HG03280 (cell line): ENCODE measurements around the gene MTPN.

Source experiments
- ATAC-seq: cut with Tn5 transposase; IDR thresholded peaks from one replicate; pipeline ENCODE4 v1.9.1; 2021; ENCODE audit warnings: mild to moderate bottlenecking, moderate library complexity; ENCODE audit not compliant: unreplicated experiment

MTPN gene

DNA sequence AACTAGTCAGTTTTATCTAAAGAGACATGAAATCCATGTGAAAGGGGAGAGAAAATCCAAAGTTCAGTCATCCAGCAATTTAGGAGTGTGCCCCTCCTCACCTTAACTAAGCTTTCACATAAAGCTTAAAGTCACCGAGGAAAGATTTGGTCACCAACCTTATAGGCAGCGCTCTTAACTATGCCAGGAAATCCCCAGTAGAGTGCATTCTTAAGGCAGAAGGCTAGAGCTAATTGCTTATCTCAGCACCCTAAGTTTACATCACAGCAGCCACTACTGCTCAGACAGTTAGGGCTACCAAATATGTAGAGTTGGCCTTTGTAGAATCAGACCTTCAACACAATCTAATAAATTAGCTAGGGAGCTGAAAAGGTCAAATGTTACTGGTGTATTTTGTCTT is 47.9 kb downstream of the MTPN start:
- no peak for ATAC-seq

DNA sequence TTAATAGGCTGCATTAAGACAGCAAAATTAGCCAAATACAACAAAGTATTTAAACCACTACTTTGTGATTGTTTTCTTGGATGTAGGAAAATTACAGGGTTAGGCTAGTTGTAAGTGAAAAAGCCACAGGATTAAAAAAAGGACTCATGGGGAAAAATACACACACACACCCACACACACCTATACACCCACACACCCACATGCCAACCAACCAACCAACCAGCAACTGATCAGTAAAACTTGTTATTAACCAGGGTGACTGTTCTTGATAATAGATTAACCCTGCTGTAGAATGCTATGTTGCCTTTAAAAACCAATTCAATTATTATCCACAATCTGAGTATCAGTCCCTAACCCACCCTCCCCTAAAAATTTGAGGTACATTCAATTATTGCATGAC is 49.0 kb downstream of the MTPN start:
- ATAC-seq = no peak

DNA sequence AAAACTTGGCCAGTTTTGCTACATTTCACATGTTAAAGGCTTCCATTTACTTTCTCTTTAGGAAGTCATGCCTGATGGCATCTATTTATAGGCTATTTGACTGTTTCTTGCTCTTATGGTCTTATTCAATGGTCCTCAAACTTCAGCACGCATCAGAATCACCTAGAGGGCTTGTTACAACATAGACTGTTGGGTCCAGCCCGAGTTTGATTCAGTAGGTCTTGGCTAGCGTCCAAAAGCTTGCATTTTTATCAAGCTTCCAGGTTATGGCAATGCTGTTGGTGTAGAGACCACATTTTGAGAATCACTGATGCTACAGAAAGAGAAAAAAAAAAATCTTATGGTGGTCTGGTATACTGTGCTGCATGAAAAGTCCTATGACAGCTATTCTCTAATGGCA is 51.9 kb downstream of the MTPN start:
- no peak for ATAC-seq

DNA sequence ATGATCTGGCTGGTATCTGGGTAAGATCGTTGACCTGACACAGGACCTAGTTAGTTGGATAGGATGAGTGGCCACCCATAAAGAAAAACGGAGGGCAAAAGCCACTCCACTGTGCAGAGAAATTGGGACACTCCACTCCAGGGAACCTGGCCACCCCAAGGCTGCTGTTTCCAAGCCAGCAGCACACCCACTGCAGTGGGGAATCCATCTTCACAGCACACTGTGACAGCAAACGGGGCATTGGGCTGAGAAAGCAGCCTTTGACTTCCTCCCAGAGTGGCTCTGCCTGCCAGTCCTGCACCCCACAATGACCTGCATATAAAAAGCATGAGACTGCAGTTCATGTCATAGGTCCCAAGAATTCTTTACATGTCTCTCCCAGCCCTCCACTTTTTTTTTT is 52.9 kb downstream of the MTPN start:
- ATAC-seq = no peak

DNA sequence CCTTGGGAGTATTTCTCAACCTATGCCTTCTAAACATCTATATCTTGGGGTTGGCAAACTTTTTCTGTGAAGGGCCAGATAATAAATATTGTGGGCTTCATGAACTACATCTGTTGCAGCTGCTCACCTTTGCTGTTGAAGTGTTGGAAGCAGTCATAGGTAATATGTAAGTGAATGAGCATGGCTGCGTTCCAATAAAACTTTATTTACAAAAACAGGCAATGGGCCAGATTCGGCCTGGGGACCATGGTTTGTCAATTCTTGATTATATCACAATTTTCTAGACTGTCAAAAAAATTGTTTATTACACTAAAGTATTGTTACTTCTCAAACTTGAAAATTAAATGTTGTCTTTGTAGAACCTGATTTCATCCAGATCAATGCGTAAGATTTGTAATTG is 54.9 kb downstream of the MTPN start:
- ATAC-seq = no peak

DNA sequence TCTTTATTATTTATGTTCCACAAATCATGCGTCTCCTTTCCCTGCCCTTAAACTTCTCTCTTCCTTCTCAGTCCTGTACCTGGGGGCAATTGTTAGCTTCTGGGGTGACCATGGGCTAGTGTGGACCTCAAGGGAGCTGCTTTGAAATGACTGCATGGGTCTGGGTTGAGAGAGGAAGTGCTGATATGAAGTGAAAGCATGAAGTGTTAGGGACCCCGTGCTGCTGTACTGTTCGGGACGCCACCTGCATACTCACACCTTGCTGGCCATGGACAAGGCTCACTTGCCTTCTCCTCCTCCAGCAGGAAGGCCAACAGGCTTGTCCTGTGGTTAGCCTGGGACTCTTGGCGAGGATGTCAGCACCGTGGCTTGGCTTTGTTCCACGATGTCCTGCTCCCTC is 56.7 kb downstream of the MTPN start:
- ATAC-seq = no peak

DNA sequence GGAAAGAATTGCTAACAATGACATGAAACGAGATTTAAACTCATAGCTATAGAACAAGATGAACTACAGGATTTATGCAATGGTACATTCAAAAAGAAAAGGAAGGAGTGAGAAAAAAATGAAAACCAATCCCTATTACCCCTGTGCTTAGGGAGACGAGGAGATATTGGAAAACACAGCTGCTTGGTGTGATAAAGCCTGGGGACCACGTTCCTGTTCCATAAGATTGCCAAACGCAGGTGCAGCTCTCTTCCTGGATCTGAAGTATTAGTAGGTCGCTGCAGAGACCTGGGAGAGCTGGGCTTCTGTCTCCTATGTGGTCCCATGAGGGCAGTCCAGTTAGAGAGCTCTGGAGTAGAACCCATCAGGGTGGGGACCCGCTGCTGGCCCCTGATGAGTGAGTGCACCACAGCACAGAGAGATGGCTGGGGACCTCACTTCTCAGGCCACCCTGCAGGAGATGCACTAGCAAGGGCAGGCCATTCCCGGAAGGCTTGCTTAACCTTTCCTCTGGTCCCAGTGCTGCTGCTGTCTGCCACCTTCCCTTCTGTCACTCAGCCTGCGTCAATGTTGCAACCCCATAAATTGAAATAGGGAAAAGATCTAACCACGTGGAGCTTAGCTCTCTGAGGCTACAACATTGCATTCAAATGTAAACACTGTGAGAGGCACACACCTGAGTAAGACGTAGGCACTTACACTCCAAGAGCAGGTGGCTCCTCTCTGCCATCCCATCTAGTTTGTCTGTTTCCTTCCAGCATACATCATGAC is 57.9 kb downstream of the MTPN start:
- no peak for ATAC-seq

DNA sequence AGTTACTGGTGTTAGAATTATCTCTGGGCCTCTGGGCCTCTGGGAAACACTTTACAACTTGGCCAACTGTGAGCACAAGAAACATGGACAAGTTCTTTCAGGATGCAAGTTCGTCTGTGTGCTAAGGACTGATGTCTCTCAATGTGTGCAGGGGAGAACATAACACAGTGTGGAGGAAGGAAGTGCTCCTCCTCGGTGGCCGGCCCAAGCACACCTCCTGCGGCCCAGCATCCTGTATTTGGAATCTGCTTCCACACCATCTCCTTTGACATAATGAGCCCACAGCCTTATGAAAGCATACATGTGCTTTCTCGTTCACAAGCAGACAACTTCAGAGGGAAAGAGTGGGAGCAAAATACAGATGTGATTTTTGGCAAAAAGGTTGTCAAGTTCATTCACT is 59.0 kb downstream of the MTPN start:
- ATAC-seq = no peak

DNA sequence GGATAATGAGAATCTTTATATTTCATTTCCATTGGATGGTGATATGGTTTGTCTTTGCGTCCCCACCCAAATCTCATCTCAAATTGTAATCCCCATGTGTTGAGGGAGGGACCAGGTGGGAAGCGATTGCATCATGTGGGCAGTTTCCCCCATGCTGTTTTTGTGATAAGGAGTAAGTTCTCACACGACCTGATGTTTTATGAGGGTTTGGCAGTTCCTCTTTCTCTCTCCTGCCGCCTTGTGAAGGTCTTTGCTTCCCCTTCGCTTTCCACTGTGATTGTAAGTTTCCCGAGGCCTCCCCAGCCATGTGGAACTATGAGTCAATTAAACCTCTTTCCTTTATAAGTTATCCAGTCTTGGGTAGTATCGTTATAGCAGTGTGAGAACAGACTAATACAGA is 59.4 kb downstream of the MTPN start:
- no peak for ATAC-seq

DNA sequence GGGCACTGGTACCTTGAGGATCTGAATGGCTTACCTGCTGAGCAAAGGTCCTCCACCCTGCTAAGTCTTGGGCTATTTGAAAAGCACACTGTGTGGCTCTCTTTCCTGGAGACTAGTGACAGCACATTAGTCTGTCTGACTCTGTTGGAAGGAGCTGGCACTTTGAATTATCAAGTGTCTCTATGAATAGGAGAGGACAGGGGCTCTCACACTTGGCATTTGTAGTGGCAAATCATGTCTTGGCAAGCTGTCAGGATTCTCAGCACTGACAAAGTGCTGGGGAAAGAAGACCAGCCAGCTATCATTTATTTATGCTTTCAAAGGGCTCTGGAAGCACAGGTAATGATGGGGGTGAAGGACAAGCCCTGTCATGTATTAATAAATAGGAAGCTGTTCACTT is 62.8 kb downstream of the MTPN start:
- no peak for ATAC-seq

DNA sequence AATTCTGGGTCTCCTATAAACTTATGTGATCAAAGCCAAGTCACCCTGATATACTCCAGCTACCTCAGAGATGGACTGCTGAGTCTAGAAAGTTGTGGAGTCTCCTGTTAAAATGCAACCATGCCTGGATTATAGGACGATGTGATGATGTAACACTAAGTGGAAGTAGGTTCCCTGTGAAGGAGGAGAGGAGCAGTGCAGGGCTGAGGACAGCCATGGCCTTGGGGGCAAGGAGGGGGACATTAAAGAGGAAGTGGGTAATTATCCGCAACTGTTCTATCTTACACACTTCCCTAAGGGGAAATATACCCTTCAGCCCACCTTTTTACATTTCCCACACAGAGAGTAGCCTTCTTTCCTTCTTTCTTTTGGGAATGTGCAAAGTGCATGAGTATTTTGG is 63.8 kb downstream of the MTPN start:
- no peak for ATAC-seq

DNA sequence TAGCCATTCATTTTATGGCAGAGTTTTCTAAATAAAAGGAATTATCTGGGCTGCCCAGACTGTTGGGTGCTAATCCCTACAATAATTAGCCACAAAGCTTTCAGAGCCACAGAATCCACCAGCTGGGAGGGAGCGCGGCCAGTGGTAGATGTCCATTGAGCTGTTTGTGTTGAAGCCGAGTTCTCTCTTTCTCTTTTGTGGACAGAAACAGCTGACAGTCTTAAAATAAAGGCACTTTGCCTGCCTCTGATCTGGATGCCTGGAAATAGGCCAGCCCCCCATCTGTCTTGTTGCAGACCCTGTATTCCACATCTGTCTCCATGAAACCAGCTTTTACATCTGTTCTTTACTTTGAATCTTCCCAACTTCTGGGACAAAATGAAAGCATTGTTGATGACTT is 66.1 kb downstream of the MTPN start:
- no peak for ATAC-seq

DNA sequence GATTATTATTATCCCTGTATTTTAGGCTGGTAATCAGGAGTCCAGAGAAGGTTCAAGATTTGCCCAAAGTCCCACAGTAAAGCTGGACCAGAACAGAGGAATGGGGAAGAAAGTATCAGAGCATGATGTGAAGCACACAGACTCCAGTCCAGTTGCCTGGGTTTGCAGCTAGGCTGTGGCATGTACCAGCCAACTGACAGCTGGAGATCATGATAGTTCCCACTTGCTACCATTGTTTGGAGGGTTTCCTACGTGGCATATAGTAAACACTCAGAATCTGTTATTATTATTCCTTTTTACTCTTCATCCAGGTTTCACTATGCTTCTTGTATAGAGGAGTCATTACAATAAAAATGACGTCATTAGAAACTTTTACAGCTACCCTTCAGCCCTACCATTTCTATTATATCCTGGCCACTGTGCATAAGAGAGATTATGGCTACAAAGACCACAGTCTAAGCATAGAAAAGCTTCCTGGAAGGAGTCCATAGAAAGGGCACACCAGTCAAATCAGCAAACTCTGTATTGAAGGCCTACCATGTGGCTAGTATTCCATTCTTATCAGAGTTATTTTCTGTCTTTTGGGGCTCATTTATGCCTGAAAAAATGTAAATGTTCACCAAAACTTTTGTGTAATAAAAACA is 66.6 kb downstream of the MTPN start:
- no peak for ATAC-seq

DNA sequence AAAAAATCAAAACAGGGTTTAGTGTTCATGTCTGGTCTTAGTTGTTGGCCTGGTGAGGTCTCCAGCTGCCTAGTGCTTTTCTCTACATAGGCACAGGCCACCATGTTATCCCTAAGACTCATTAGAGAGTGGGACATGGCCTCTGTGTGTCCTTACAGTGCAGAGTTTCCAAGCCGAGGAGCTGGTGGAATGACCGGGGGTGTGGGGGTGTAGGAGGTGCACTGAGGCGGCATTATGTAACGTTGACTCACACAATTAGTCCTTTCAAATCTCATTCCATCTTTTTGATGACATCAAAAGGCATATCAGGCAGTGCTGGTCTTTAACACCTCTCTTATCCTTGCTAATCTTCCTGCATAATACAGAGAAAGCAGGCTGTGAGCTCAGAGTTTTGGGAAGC is 71.3 kb downstream of the MTPN start:
- ATAC-seq = no peak

DNA sequence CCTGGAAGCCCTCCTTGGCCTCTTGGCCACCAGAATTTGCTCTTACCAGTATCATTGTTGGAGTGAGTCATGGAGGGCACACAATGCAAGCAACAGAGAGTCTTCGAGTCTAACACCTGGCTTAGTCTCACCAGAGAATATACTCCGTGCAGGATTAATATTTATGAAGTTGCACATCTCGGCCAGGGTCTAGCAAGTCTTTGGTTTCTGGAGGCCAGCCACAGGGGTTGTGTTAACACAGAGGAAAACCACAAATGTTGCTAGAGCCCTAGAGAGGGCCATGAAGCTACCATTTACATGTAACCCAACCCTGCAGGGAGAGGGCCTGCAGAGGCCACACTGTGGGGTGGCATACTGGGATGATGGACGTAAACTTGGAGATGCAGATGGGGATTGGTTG is 71.8 kb downstream of the MTPN start:
- ATAC-seq = no peak

DNA sequence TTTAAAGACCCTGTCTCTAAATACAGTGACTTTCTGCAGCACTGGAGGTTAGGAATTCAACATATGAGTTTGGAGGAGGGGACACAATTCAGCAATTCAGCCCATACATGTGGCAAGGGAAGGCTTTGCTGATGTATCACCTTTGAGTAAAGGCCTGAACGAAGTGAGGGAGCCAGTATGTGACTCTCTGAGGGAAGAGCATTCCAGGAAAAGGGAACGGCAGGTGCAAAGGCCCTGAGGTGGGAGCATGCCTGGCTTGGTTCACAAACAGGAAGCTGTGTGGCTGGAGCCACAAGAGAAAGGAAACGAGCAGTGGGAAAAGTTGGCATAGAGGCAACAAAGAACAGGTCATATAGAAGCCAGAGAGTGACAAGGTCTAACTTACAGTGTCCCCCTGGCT is 72.9 kb downstream of the MTPN start:
- ATAC-seq = no peak

DNA sequence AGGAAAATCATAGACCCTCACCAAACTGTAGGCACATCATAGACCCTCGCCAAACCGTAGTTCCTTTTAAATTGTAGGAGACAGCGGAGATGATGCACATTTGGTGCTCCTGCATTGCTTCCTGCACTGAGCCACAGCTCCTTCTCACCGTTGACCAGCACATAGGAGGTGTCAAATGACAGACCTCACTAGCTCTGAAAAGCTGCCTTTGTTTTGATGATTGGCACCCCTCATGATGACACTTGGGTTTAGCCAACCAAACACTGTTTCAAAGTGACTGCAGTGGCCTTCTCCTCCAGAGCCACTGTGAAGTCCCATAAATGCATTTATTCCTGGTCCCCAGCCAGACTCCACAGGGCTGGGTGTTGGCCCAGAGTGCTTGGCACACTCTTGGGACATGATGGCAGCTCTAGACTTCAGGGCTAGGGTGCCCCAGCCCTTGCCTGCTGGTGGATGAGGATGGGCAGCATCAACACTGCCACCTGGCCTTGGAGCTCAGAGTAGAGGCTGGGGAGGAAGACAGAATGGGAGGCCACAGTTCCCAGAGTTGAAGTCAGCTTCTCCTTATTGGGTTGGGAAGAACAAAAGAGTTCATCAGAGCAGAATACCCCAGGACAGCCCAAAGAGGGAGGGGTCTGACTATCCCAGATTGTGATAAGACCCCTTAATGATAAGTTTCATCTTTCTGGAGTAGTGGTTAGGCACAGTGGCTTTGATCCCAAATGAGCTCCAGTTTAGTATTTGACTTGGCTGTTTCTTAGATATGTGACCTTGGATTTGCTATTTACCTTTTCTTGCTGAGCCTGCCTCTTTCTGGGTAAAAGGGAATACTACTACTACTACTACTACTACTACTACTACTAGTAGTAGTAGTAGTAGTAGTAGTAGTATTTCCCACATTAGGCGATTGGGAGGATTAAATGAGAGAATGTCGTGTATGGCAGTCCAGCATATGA is 75.3 kb downstream of the MTPN start:
- no peak for ATAC-seq

DNA sequence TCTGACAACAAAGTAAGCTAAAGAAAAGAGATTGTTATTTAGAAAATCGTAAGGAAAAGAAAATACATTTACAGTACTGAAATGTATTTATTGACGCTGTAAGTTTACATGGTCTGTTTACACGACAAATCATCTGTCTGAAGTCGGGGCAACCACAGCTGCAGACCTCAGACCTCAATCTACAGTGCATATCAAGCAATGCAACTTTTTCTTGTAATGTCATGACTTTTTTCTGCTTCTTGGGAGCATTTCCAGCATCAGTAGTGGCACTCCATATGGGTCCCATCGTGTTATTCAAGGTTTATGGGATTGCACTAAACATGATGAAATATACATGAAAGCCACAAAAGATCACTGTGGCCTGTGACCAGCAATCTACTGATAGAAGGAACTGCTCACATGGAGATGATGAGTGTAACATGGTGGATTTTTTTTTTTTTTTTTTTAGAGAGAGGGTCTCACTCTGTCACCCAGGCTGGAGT is 77.1 kb downstream of the MTPN start:
- ATAC-seq = no peak

DNA sequence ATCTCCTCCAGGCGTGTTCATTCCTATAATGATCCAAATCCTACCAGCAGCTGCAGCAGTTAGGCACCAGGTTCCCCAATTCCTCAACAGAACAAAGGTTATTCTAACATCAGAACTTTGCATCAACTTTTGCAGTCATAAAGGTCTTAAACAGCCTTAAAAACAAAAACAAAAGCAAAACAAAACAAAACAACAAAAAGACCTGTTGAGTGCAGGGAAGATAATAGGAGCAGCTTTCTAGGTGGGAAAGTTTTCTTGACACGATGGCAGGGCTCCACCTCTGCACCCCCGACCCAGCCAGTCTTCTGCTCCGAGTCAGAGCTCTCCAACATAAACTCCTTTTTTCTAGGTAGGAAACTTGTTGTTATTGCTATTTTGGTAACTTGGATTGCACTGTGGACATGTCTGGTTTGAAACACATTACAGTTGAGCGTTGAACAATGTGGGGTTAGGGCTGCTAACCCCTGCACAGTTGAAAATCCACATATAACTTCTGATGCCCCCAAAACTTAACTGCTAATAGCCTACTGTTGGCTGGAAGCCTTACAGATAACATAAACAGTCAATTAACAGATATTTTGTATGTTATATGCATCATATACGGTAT is 77.6 kb downstream of the MTPN start:
- ATAC-seq = no peak

DNA sequence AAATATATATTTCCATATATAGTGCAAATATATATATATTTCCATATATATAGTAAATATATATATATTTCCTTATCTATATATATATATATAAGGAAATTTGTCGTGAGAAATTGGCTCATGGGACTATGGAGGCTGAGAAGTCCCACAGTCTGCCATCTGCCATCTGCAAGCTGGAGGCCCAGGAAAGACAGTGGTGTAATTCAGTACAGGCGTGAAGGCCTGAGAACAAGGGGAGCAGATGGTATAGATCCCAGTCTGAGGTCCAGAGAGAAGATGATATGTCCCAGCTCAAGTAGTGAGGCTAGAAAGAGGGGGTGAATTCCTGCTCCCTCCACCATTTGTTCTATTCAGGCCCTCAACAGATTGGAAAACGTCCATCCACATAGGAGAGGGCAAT is 78.9 kb downstream of the MTPN start:
- no peak for ATAC-seq

DNA sequence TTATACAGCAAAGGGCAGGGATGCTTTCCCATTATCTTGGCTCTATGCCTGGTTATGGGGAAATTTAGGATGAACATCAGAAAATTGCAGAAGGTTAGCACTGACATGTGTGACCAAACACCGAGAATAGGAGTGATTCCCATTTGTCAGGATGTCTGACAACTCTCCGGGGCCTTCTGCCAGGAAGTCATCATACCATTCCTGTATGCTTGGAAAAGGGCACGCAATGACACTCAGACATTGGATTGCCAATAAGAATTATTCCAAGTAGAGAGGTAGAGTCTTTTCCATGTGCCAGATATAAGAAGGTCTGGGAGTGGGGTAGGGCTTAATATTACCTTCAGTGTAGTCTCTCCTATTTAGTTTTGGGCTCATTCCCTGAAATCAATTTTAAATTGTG is 82.3 kb downstream of the MTPN start:
- no peak for ATAC-seq
